HG03139 (cell line): ENCODE data around the gene SLC8A1.

Experiments used
- ATAC-seq: cut with Tn5 transposase; IDR thresholded peaks from one replicate; pipeline ENCODE4 v1.9.1; 2021; ENCODE audit not compliant: unreplicated experiment

Gene SLC8A1

GRCh38 chr2:40248294-40248693 is 203.6 kb downstream of the SLC8A1 start:
- no peak for ATAC-seq

- no peak for ATAC-seq
Measured at GRCh38 chr2:40244675-40245074, 207.2 kb downstream of the SLC8A1 start.

GRCh38 chr2:40244251-40244650 is 207.6 kb downstream of the SLC8A1 start:
- no peak for ATAC-seq

- ATAC-seq: no peak
Measured at GRCh38 chr2:40243581-40244187, 208.2 kb downstream of the SLC8A1 start.

- no peak for ATAC-seq
Measured at GRCh38 chr2:40242315-40242714, 209.6 kb downstream of the SLC8A1 start.

GRCh38 chr2:40240070-40240469 is 211.8 kb downstream of the SLC8A1 start:
- no peak for ATAC-seq

GRCh38 chr2:40230707-40231432 is 221.0 kb downstream of the SLC8A1 start:
- ATAC-seq: no peak

GRCh38 chr2:40230186-40230585 is 221.7 kb downstream of the SLC8A1 start:
- no peak for ATAC-seq

- ATAC-seq: no peak
Measured at GRCh38 chr2:40228310-40228709, 223.6 kb downstream of the SLC8A1 start.

GRCh38 chr2:40227210-40227609 is 224.7 kb downstream of the SLC8A1 start:
- no peak for ATAC-seq

GRCh38 chr2:40226637-40227036 is 225.3 kb downstream of the SLC8A1 start:
- no peak for ATAC-seq

GRCh38 chr2:40225670-40226210 is 226.2 kb downstream of the SLC8A1 start:
- ATAC-seq: no peak

- ATAC-seq: no peak
Measured at GRCh38 chr2:40224318-40224717, 227.6 kb downstream of the SLC8A1 start.

GRCh38 chr2:40220177-40220925 is 231.5 kb downstream of the SLC8A1 start:
- no peak for ATAC-seq

GRCh38 chr2:40219141-40219540 is 232.7 kb downstream of the SLC8A1 start:
- no peak for ATAC-seq

GRCh38 chr2:40218679-40219078 is 233.2 kb downstream of the SLC8A1 start:
- ATAC-seq: no peak

GRCh38 chr2:40213619-40214018 is 238.3 kb downstream of the SLC8A1 start:
- ATAC-seq: no peak

- ATAC-seq: no peak
Measured at GRCh38 chr2:40213071-40213470, 238.8 kb downstream of the SLC8A1 start.

GRCh38 chr2:40210968-40211353 is 240.9 kb downstream of the SLC8A1 start:
- no peak for ATAC-seq

- ATAC-seq: no peak
Measured at GRCh38 chr2:40210344-40210967, 241.4 kb downstream of the SLC8A1 start.

GRCh38 chr2:40209761-40210160 is 242.1 kb downstream of the SLC8A1 start:
- ATAC-seq: no peak
